ENCODE data around the gene IQSEC1.

The IQSEC1 gene

DNA sequence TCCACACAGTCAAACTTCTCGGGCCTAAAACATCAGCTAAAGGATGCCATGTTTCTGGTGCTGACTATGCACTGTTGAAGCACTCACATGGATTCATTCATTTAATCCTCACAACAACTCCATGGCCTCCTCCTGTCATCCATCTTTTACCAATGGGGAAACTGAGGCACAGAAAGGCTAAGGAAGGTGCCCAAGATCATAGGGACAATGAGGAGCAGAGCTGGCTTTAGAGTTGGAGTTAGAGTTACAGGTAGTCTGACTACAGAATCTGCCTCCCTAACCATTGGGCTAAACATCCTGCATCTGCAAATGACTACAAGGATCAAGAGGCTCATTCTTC, 111.6 kb downstream of the IQSEC1 start:
- H3K9me3 ChIP-seq (ENCODE audit: control insufficient read depth in 1 of 2, low read length in 2 of 2), result no peaks in the 10 kb centered on the region
- peaks cover 63 to 65% of the 10 kb centered on the region in 2 donors for H3K4me1 ChIP-seq (ENCODE audit: control insufficient read depth in 1 of 2, insufficient read depth in 2 of 2, low read length in 2 of 2)
- H3K27me3 ChIP-seq (ENCODE audit: control insufficient read depth in 1 of 2, insufficient read depth in 2 of 2, low read length in 2 of 2), result no peaks in the 10 kb centered on the region
- no peaks in the 10 kb centered on the region for H3K36me3 ChIP-seq (ENCODE audit: control insufficient read depth in 1 of 2, insufficient read depth in 2 of 2, low read length in 2 of 2)
- H3K27ac ChIP-seq (ENCODE audit: low read depth, low read length), result no peak overlapping the region
- H3K9ac ChIP-seq (ENCODE audit: low read depth in 1 of 2, low read length in 2 of 2), result no peak overlapping the region
- H3K4me3 ChIP-seq (ENCODE audit: low read depth in 1 of 2, low read length in 2 of 2), result no peak overlapping the region

DNA sequence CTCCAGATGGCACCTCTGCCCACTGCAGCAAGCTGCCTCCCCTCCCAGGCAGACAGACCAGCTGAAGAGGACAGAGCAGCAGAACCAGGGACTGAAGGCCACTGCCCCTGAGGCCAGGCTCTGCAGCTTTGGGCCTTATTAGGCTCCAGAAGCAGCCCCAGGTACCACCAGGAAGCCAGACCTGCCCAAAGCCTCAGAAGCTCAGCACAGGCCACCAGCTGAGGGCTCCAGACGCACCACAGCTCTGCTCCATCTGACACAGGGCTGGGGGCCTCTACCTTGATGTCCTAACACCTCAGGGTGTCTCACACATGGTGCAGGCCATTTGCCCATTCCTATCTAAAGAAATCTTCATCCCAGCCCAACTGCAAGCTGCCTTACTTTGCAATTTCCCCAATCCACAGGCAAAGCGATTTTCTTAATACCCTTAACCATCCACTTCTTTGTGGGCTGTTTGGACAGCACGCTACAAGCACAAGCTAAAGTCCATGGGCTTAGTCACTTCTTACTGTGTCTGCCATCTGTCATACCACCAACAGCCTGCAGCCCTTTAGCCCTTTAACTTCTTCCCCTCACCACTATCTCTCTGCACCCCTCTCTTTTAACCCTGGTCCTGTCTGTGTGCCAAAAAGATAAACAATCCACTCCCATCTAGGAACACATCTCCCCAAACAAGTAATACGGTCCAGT, 112.1 kb downstream of the IQSEC1 start:
- Histone ChIP-seq H3K4me3 (ENCODE audit: low read depth in 1 of 2, low read length in 2 of 2) (no peak overlapping the region), H3K4me1 (ENCODE audit: control insufficient read depth in 1 of 2, insufficient read depth in 2 of 2, low read length in 2 of 2) (peaks cover 58 to 60% of the 10 kb centered on the region in 2 donors), H3K9ac (ENCODE audit: low read depth in 1 of 2, low read length in 2 of 2) (no peak overlapping the region), H3K27me3 (ENCODE audit: control insufficient read depth in 1 of 2, insufficient read depth in 2 of 2, low read length in 2 of 2) (no peaks in the 10 kb centered on the region), H3K36me3 (ENCODE audit: control insufficient read depth in 1 of 2, insufficient read depth in 2 of 2, low read length in 2 of 2) (no peaks in the 10 kb centered on the region), H3K27ac (ENCODE audit: low read depth, low read length) (no peak overlapping the region), H3K9me3 (ENCODE audit: control insufficient read depth in 1 of 2, low read length in 2 of 2) (no peaks in the 10 kb centered on the region)

DNA sequence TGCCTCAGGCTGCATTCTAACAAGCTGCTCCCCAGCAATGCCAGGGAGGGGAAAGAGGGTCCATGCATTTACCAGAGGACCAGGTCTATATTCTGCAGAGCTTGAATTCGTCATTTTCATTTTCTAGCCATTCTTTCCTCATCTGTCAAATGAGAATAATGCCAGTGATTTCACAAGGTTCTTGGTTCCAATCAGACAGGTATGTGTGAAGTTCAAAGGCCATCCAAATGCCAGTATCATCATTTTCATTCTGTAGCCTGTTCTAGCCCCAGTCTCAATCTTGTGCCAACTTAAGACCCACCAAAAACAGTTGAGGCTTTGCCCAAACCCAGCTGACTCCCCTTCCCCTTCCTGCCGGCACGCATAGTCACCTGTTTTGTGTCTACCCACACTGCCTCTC, 112.7 kb downstream of the IQSEC1 start:
- Histone ChIP-seq H3K4me3 (ENCODE audit: low read depth in 1 of 2, low read length in 2 of 2) (no peak overlapping the region), H3K9ac (ENCODE audit: low read depth in 1 of 2, low read length in 2 of 2) (no peak overlapping the region), H3K4me1 (ENCODE audit: control insufficient read depth in 1 of 2, insufficient read depth in 2 of 2, low read length in 2 of 2) (peaks cover 51 to 56% of the 10 kb centered on the region in 2 donors), H3K36me3 (ENCODE audit: control insufficient read depth in 1 of 2, insufficient read depth in 2 of 2, low read length in 2 of 2) (no peaks in the 10 kb centered on the region), H3K27ac (ENCODE audit: low read depth, low read length) (no peak overlapping the region), H3K9me3 (ENCODE audit: control insufficient read depth in 1 of 2, low read length in 2 of 2) (no peaks in the 10 kb centered on the region), H3K27me3 (ENCODE audit: control insufficient read depth in 1 of 2, insufficient read depth in 2 of 2, low read length in 2 of 2) (no peaks in the 10 kb centered on the region)

DNA sequence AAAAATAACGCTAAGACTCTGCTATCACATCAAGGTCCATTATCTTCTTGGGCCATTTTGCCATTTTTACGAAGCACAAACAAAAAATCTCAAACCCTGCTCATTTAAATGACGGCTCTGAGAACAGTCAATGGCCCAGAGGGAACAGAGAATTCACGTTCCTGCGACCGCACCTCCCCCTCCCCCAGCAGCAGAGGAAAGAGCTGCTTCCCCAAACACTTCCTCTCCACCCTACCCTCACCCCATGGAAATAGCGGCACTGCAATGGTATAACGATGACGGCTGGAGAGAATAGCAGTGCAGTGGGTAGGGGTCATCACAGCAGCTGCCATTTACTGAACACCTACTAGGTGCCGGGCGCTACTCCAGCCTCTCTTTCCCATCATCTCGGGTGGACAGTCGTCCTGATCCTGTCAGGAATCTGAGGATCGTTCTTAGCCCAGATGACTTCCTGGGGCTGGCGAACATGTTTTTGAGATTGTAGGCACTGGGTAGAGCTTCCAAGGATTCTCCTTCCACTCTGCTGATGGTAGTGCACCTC, 113.3 kb downstream of the IQSEC1 start:
- no peaks in the 10 kb centered on the region for H3K9me3 ChIP-seq (ENCODE audit: control insufficient read depth in 1 of 2, low read length in 2 of 2)
- no peak overlapping the region for H3K9ac ChIP-seq (ENCODE audit: low read depth in 1 of 2, low read length in 2 of 2)
- peak overlapping the region; percentile 4 to 15 for H3K4me3 ChIP-seq (ENCODE audit: low read depth in 1 of 2, low read length in 2 of 2)
- peaks cover 47 to 56% of the 10 kb centered on the region in 2 donors for H3K4me1 ChIP-seq (ENCODE audit: control insufficient read depth in 1 of 2, insufficient read depth in 2 of 2, low read length in 2 of 2)
- H3K36me3 ChIP-seq (ENCODE audit: control insufficient read depth in 1 of 2, insufficient read depth in 2 of 2, low read length in 2 of 2), result no peaks in the 10 kb centered on the region
- H3K27me3 ChIP-seq (ENCODE audit: control insufficient read depth in 1 of 2, insufficient read depth in 2 of 2, low read length in 2 of 2), result no peaks in the 10 kb centered on the region
- no peak overlapping the region for H3K27ac ChIP-seq (ENCODE audit: low read depth, low read length)

DNA sequence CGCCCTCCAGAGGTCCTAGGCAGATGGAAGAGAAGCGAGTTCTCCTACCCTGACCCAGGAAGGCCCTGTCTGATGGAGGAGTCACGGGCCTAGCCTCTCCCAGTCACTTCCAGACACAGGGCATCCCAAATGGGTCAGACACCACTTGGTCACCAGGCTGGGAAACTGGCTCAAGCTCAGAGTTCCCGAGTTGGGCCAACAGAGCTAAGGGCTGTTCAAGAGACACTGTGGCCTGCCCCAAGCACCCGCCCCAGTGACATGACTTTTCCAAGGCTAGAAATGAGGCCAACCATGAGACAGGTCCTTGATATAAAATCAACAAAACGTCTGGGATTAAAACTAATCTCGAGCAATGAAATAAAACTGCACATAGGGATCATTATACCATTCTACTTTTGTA, 113.8 kb downstream of the IQSEC1 start:
- no peak overlapping the region for H3K9ac ChIP-seq (ENCODE audit: low read depth in 1 of 2, low read length in 2 of 2)
- no peaks in the 10 kb centered on the region for H3K27me3 ChIP-seq (ENCODE audit: control insufficient read depth in 1 of 2, insufficient read depth in 2 of 2, low read length in 2 of 2)
- H3K36me3 ChIP-seq (ENCODE audit: control insufficient read depth in 1 of 2, insufficient read depth in 2 of 2, low read length in 2 of 2), result no peaks in the 10 kb centered on the region
- no peak overlapping the region for H3K4me3 ChIP-seq (ENCODE audit: low read depth in 1 of 2, low read length in 2 of 2)
- no peaks in the 10 kb centered on the region for H3K9me3 ChIP-seq (ENCODE audit: control insufficient read depth in 1 of 2, low read length in 2 of 2)
- peaks cover 47 to 56% of the 10 kb centered on the region in 2 donors for H3K4me1 ChIP-seq (ENCODE audit: control insufficient read depth in 1 of 2, insufficient read depth in 2 of 2, low read length in 2 of 2)
- no peak overlapping the region for H3K27ac ChIP-seq (ENCODE audit: low read depth, low read length)

DNA sequence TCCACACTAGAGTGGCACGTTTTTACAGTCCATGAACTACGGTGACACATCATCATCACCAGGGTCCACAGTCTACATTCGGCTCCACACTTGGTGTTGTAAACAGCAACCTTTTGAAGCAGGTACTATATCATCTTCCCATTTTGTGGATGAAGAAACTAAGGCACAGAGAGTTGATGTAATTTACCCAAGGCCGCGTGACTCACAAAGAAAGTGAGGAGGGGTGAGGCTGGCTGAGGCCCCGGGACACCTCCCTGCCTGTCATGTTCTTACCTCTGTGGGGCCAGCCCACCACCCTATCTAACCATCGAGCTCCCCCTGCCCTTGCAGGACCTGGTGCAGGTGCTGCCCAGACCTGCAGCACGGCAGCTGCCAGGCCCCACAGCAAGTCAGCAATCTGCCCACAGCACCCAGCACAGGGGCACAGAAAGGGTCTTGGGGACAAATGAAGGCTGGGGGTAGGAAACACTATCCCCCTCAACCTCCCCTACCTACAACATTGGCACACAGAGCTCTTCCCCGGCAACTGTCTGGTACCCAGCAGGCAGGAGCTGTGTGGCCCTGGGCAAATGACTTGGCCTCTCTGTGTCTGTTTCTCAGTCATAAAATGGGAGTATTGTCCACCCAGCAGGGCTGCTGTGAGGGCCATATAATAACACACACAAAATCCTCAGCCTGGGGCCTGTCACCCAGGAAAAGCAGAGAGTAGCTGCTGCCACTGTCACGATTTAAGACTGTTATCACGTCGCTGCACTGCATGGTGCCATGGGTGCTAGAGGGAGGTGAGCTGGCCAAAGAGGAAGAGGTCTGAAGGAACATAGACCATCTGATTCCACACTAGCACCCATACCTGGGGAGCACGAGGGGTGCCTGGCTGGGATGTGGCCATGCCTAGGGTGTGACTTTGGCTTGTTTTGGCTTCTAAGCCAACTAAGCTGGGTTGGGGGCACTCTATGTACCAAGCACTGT, 115.1 kb downstream of the IQSEC1 start:
- Histone ChIP-seq H3K27ac (ENCODE audit: low read depth, low read length) (no peak overlapping the region), H3K9me3 (ENCODE audit: control insufficient read depth in 1 of 2, low read length in 2 of 2) (no peaks in the 10 kb centered on the region), H3K36me3 (ENCODE audit: control insufficient read depth in 1 of 2, insufficient read depth in 2 of 2, low read length in 2 of 2) (no peaks in the 10 kb centered on the region), H3K4me1 (ENCODE audit: control insufficient read depth in 1 of 2, insufficient read depth in 2 of 2, low read length in 2 of 2) (peaks cover 37 to 46% of the 10 kb centered on the region in 2 donors), H3K27me3 (ENCODE audit: control insufficient read depth in 1 of 2, insufficient read depth in 2 of 2, low read length in 2 of 2) (no peaks in the 10 kb centered on the region), H3K4me3 (ENCODE audit: low read depth in 1 of 2, low read length in 2 of 2) (no peak overlapping the region), H3K9ac (ENCODE audit: low read depth in 1 of 2, low read length in 2 of 2) (no peak overlapping the region)

DNA sequence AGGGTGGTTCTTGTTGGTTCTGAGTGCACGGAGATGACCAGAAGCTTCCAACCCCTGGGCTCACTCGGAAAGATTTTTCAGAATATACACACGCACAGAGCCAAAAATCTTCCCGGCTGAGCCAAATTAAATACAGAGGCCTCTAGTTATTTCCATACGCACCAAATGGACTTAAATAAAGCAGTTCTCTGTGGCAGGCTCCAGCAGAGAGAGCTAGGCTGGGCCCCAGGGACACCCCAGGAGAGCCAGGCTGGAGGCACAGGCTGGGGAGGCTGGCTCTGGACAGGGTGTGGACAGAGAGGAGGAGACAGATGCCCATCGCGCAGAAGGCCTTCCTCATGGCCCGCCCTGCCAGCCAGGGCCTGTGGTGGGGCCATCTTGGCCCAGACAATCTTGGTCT, 115.9 kb downstream of the IQSEC1 start:
- H3K27me3 ChIP-seq (ENCODE audit: control insufficient read depth in 1 of 2, insufficient read depth in 2 of 2, low read length in 2 of 2), result no peaks in the 10 kb centered on the region
- no peaks in the 10 kb centered on the region for H3K36me3 ChIP-seq (ENCODE audit: control insufficient read depth in 1 of 2, insufficient read depth in 2 of 2, low read length in 2 of 2)
- peaks cover 37 to 44% of the 10 kb centered on the region in 2 donors for H3K4me1 ChIP-seq (ENCODE audit: control insufficient read depth in 1 of 2, insufficient read depth in 2 of 2, low read length in 2 of 2)
- H3K9me3 ChIP-seq (ENCODE audit: control insufficient read depth in 1 of 2, low read length in 2 of 2), result no peaks in the 10 kb centered on the region
- no peak overlapping the region for H3K4me3 ChIP-seq (ENCODE audit: low read depth in 1 of 2, low read length in 2 of 2)
- H3K9ac ChIP-seq (ENCODE audit: low read depth in 1 of 2, low read length in 2 of 2), result no peak overlapping the region
- H3K27ac ChIP-seq (ENCODE audit: low read depth, low read length), result no peak overlapping the region

DNA sequence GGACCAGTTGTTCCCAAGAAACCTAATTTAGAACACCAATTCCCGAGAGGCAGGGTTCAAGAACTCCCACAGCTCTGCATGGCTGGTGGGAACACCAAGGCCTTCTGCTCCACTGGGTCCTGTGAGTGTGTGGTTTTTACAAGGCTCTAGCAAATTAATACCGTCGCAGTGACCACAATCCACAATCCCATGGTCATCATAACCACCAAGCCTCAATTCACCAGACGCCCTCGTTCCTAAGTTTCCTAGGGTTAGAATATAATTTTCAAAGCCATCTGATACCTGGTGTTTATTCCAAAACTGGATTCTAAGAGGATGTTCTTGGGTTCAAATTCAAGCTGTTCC, 116.9 kb downstream of the IQSEC1 start:
- Histone ChIP-seq H3K27me3 (ENCODE audit: control insufficient read depth in 1 of 2, insufficient read depth in 2 of 2, low read length in 2 of 2) (no peaks in the 10 kb centered on the region), H3K4me1 (ENCODE audit: control insufficient read depth in 1 of 2, insufficient read depth in 2 of 2, low read length in 2 of 2) (peaks cover 30 to 39% of the 10 kb centered on the region in 2 donors), H3K4me3 (ENCODE audit: low read depth in 1 of 2, low read length in 2 of 2) (no peak overlapping the region), H3K9ac (ENCODE audit: low read depth in 1 of 2, low read length in 2 of 2) (no peak overlapping the region), H3K27ac (ENCODE audit: low read depth, low read length) (no peak overlapping the region), H3K9me3 (ENCODE audit: control insufficient read depth in 1 of 2, low read length in 2 of 2) (no peaks in the 10 kb centered on the region), H3K36me3 (ENCODE audit: control insufficient read depth in 1 of 2, insufficient read depth in 2 of 2, low read length in 2 of 2) (no peaks in the 10 kb centered on the region)

DNA sequence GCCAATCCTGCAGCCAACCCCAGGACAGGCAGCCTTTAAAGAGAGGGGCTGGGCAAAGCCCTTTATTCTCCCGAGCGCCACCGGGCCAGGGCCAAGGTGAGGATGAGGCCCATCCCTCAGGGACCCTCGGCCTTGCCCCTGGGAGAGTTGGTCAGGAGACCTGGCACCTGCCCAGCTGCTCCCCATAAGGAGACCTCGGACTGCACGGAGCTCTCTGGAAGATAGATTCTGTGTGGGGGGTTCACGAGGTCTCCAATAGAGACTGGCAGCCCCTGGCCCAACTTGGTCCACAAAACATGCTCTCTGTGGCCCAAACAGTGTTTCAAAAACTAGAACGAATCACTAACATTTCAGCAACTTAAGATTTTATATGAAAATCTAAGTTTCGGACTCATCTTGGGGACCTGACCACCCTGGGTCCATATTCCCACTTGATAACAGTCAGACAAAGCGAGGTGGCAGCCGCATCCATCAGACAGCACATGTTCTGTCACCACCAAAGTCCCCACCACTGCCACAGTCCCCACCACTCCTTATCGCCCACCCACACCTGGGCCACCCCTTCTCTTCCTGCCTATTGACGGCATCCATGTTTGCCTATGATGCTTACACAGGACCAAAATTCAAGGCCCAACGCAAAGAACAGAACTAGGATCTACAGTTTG, 117.4 kb downstream of the IQSEC1 start:
- Histone ChIP-seq H3K4me3 (ENCODE audit: low read depth in 1 of 2, low read length in 2 of 2) (no peak overlapping the region), H3K27me3 (ENCODE audit: control insufficient read depth in 1 of 2, insufficient read depth in 2 of 2, low read length in 2 of 2) (no peaks in the 10 kb centered on the region), H3K4me1 (ENCODE audit: control insufficient read depth in 1 of 2, insufficient read depth in 2 of 2, low read length in 2 of 2) (peaks cover 25 to 34% of the 10 kb centered on the region in 2 donors), H3K27ac (ENCODE audit: low read depth, low read length) (no peak overlapping the region), H3K36me3 (ENCODE audit: control insufficient read depth in 1 of 2, insufficient read depth in 2 of 2, low read length in 2 of 2) (no peaks in the 10 kb centered on the region), H3K9ac (ENCODE audit: low read depth in 1 of 2, low read length in 2 of 2) (peak overlapping the region in 1 of 2 donors; percentile 10), H3K9me3 (ENCODE audit: control insufficient read depth in 1 of 2, low read length in 2 of 2) (no peaks in the 10 kb centered on the region)
